Osteoblast (primary cell): ENCODE results near the gene GTPBP1. TPM values are rescaled to one million over a fixed set of nuclear protein-coding genes. Genes with fewer than 3 reads are reported as not detected.

ENCODE experiments used
- DNase-seq: peaks from one replicate; pipeline ENCODE4 v3.0.0; 2011; ENCODE audit warnings: low spot score, mixed read lengths; ENCODE audit not compliant: insufficient read length; ENCODE audit errors: missing footprints
- H2AFZ ChIP-seq: 2 replicates; pipeline ENCODE4 v1.6.0; 2011; ENCODE audit warnings: mild to moderate bottlenecking, low read length
- H3K27ac ChIP-seq: 2 replicates; pipeline ENCODE4 v1.5.1; 2011; ENCODE audit warnings: mild to moderate bottlenecking, low read depth, low read length, moderate library complexity
- H3K27me3 ChIP-seq: 2 replicates; pipeline ENCODE4 v1.6.0; 2012; ENCODE audit warnings: mild to moderate bottlenecking, control low read depth, inconsistent platforms, low read length, moderate library complexity; ENCODE audit not compliant: insufficient read depth
- H3K36me3 ChIP-seq: 2 replicates; pipeline ENCODE4 v1.5.1; 2011; ENCODE audit warnings: mild to moderate bottlenecking, low read length, control low read depth, moderate library complexity; ENCODE audit not compliant: insufficient read depth
- H3K4me1 ChIP-seq: 2 replicates; pipeline ENCODE4 v1.5.1; 2011; ENCODE audit warnings: mild to moderate bottlenecking, low read length, control low read depth, moderate library complexity; ENCODE audit not compliant: insufficient read depth
- H3K4me2 ChIP-seq: 2 replicates; pipeline ENCODE4 v1.6.0; 2011; ENCODE audit warnings: mild to moderate bottlenecking, low read length; ENCODE audit not compliant: insufficient read depth
- H3K4me3 ChIP-seq: fragments of 200-600 bp; sonication (generic); 3 replicates; pipeline ENCODE4 v1.5.1; 2012; ENCODE audit warnings: mild to moderate bottlenecking, low read length, inconsistent platforms; ENCODE audit not compliant: insufficient read depth
- H3K79me2 ChIP-seq: 2 replicates; pipeline ENCODE4 v1.6.0; 2012; ENCODE audit warnings: mild to moderate bottlenecking, low read length, control low read depth, inconsistent platforms; ENCODE audit not compliant: insufficient read depth
- H3K9me3 ChIP-seq: 2 replicates; pipeline ENCODE4 v1.5.1; 2011; ENCODE audit warnings: low read depth, low read length, control low read depth
- H4K20me1 ChIP-seq: 2 replicates; pipeline ENCODE4 v1.6.0; 2012; ENCODE audit warnings: mild to moderate bottlenecking, low read length, control low read depth; ENCODE audit not compliant: insufficient read depth
- total RNA-seq: library from RNA; depleted of rRNA; stranded (reverse); fragments of >200 nt; gene quantifications from 2 replicates; pipeline ENCODE4 v1.2.3, GENCODE V29; 2012
- TF ChIP-seq, protein P1 (sequence below): IDR thresholded peaks from 2 replicates; pipeline ENCODE4 v1.5.1; 2011; ENCODE audit warnings: mild to moderate bottlenecking, low read depth, low read length, moderate library complexity; ENCODE audit errors: extremely low read depth

GTPBP1 gene
- total RNA-seq, 1 donor, result 34.7 TPM

DNA sequence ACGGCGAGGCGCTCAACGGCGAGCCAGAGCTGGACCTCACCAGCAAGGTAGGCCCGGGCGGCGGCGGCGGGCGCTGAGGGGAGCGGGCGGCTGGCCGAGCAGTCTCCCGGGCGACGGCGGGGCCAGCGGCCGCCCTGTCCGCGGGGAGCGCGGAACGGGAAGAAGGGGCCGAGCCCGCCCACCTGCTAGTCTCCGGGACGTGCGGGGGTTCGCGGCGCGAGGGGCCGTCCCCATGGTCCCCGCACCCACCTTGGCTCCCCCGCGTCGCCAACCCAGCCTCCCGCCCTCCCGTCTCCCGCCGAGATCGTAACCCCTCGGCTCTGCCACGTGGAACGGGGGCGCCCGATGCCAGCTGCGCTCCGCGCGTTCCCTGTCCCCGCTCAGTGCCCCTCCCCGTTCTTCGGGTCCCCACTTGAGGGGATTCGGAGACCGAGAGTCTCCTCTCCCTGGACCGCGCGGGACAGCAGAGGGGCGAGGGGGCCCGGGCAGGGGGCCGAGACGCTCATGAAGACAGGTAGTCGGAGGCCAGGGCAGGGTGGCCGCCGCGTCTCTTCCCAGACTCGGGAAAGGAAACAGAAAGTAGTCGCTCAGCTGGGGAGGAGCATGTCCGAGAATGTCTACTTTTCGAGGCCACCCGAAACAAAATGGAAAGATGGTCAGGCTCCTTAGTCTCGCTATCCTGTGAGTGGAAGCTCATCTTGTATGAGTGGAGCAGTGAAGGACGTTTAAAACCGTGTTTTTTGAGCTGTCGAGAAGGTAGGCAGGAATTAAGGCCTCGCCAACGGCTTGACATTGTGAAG lies 557 bp downstream of the GTPBP1 start:
- Histone ChIP-seq H3K36me3 (peaks cover 12% of the 10 kb centered on the region), H3K27ac (peak overlapping the region; percentile 59), H3K79me2 (peaks cover 55% of the 10 kb centered on the region), H3K4me2 (peak overlapping the region; percentile 80), H3K4me1 (peaks cover 26% of the 10 kb centered on the region), H4K20me1 (peaks cover 44% of the 10 kb centered on the region), H3K9me3 (no peaks in the 10 kb centered on the region), H3K27me3 (no peaks in the 10 kb centered on the region), H2AFZ (peak overlapping the region; percentile 44), H3K4me3 (peak overlapping the region; percentile 90)
- TF ChIP-seq, protein P1, sequence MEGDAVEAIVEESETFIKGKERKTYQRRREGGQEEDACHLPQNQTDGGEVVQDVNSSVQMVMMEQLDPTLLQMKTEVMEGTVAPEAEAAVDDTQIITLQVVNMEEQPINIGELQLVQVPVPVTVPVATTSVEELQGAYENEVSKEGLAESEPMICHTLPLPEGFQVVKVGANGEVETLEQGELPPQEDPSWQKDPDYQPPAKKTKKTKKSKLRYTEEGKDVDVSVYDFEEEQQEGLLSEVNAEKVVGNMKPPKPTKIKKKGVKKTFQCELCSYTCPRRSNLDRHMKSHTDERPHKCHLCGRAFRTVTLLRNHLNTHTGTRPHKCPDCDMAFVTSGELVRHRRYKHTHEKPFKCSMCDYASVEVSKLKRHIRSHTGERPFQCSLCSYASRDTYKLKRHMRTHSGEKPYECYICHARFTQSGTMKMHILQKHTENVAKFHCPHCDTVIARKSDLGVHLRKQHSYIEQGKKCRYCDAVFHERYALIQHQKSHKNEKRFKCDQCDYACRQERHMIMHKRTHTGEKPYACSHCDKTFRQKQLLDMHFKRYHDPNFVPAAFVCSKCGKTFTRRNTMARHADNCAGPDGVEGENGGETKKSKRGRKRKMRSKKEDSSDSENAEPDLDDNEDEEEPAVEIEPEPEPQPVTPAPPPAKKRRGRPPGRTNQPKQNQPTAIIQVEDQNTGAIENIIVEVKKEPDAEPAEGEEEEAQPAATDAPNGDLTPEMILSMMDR, result no peak
- peak; percentile 89 for DNase-seq

DNA sequence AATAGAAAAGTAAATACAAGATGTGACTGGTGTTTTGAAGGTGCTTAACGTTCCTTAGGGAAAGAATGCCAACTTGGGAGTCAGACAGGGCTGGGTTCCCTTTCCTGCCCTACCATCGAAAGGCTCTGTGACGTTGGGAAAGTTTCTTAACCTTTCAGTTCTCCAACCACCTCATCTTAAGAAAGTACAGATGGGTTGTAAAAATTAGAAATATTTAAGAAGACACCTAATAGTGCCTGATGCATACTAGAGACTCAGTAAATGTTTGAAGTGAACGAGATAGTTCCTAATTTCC lies 1.1 kb downstream of the GTPBP1 start:
- TF ChIP-seq, protein P1, result no peak
- no peaks in the 10 kb centered on the region for H3K27me3 ChIP-seq
- H3K9me3 ChIP-seq, result no peaks in the 10 kb centered on the region
- H3K4me2 ChIP-seq, result peak overlapping the region; percentile 80
- peaks cover 45% of the 10 kb centered on the region for H4K20me1 ChIP-seq
- peaks cover 22% of the 10 kb centered on the region for H3K4me1 ChIP-seq
- DNase-seq, result no peak
- H3K36me3 ChIP-seq, result peaks cover 12% of the 10 kb centered on the region
- H3K27ac ChIP-seq, result peak overlapping the region; percentile 59
- H3K4me3 ChIP-seq, result peak overlapping the region; percentile 90
- H2AFZ ChIP-seq, result peak overlapping the region; percentile 3
- H3K79me2 ChIP-seq, result peaks cover 60% of the 10 kb centered on the region

DNA sequence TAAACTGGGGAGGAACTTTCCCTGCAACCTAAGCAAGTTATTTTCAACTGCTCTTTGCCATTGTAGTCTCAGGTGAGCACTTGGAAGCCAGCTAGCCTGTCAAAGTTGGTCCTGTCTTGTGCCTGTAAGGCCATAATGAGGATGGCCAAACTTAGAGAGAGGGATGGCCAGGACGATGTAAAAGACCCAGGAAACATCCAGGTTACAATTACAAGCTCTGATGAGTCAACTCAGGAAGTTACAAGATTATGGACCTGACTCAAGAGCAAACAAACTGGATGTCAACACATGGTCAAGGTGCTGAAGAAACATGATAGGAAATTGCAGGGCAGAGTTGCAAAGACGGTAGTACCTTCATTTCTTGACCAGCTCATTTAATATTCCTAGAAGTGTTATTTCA lies 1.6 kb downstream of the GTPBP1 start:
- H3K4me3 ChIP-seq, result peak overlapping the region; percentile 90
- DNase-seq, result peak; percentile 78
- no peaks in the 10 kb centered on the region for H3K9me3 ChIP-seq
- H4K20me1 ChIP-seq, result peaks cover 50% of the 10 kb centered on the region
- H2AFZ ChIP-seq, result no peak overlapping the region
- no peaks in the 10 kb centered on the region for H3K27me3 ChIP-seq
- peak overlapping the region; percentile 80 for H3K4me2 ChIP-seq
- H3K36me3 ChIP-seq, result peaks cover 12% of the 10 kb centered on the region
- TF ChIP-seq, protein P1, result no peak
- H3K27ac ChIP-seq, result peak overlapping the region; percentile 59
- H3K4me1 ChIP-seq, result peaks cover 22% of the 10 kb centered on the region
- peaks cover 65% of the 10 kb centered on the region for H3K79me2 ChIP-seq

DNA sequence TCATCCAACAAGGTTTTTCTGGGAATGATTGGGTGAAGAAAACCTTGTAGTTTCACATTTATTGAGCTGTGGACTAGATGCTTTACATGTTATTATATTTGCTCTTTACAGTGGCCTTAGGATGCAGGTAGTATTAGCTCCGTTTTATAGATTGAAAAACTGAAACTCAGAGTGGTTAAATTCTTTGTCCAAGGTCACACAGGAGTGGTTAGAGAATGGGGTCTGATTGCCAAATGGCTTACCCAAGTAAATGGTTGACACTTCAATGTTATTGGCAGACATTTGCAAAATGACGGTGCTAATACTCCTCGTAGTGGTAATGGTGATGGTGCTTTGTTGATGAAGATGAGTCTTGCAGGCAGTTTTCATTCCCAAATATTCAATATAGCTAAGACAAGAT lies 2.2 kb downstream of the GTPBP1 start:
- H3K4me1 ChIP-seq, result peaks cover 22% of the 10 kb centered on the region
- no peaks in the 10 kb centered on the region for H3K9me3 ChIP-seq
- peaks cover 18% of the 10 kb centered on the region for H3K36me3 ChIP-seq
- no peak overlapping the region for H3K27ac ChIP-seq
- peaks cover 71% of the 10 kb centered on the region for H3K79me2 ChIP-seq
- no peaks in the 10 kb centered on the region for H3K27me3 ChIP-seq
- H3K4me3 ChIP-seq, result no peak overlapping the region
- peaks cover 56% of the 10 kb centered on the region for H4K20me1 ChIP-seq
- no peak for DNase-seq
- TF ChIP-seq, protein P1, result no peak
- peak overlapping the region; percentile 80 for H3K4me2 ChIP-seq
- no peak overlapping the region for H2AFZ ChIP-seq
